ENCODE results near the gene FAM131B. TPM values are rescaled to one million over a fixed set of nuclear protein-coding genes. Genes with fewer than 3 reads are reported as not detected.

FAM131B gene
- total and polyA plus RNA-seq, 2 of the 13 experiments (the other 11 are each of a cell fraction or from before 2014, with no cell fraction given), result 0.07 TPM; not detected in 1

- ATAC-seq (peak; percentile 63), DNase-seq (ENCODE audit: low spot score) (no peak), FAIRE-seq (no peak)
- WGBS (ENCODE audit: low lambda C conversion rate), result 51% methylated on average over 4 of the region's 4 CpGs
- in situ Hi-C loops (cut with HindIII; ENCODE audit: extremely low pct_ligation_motif_present, low pct_unique_long_range_greater_than_20kb), result no loop called here
- peaks cover 18% of the 10 kb centered on the region; the same call in 1 of the 2 replicates for H3K4me1 ChIP-seq (ENCODE audit: insufficient read depth, low read length)
- H4K20me1 ChIP-seq (ENCODE audit: insufficient read depth, low read length), result no peaks in the 10 kb centered on the region
- TF ChIP-seq JDP2 (CRISPR knock-in tag; IDR thresholded peaks at IDR 0.05; ENCODE audit: borderline replicate concordance), result no peak
- TF ChIP-seq, protein P1, sequence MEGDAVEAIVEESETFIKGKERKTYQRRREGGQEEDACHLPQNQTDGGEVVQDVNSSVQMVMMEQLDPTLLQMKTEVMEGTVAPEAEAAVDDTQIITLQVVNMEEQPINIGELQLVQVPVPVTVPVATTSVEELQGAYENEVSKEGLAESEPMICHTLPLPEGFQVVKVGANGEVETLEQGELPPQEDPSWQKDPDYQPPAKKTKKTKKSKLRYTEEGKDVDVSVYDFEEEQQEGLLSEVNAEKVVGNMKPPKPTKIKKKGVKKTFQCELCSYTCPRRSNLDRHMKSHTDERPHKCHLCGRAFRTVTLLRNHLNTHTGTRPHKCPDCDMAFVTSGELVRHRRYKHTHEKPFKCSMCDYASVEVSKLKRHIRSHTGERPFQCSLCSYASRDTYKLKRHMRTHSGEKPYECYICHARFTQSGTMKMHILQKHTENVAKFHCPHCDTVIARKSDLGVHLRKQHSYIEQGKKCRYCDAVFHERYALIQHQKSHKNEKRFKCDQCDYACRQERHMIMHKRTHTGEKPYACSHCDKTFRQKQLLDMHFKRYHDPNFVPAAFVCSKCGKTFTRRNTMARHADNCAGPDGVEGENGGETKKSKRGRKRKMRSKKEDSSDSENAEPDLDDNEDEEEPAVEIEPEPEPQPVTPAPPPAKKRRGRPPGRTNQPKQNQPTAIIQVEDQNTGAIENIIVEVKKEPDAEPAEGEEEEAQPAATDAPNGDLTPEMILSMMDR (CRISPR knock-in tag; IDR thresholded peaks at IDR 0.05), result peak; percentile 13; the same call in 1 of the 2 replicates
- TF ChIP-seq, protein P2, sequence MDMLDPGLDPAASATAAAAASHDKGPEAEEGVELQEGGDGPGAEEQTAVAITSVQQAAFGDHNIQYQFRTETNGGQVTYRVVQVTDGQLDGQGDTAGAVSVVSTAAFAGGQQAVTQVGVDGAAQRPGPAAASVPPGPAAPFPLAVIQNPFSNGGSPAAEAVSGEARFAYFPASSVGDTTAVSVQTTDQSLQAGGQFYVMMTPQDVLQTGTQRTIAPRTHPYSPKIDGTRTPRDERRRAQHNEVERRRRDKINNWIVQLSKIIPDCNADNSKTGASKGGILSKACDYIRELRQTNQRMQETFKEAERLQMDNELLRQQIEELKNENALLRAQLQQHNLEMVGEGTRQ (IDR thresholded peaks at IDR 0.05; ENCODE audit: low read depth, low read length), result peak; percentile 55
- TF ChIP-seq, protein P2 (CRISPR knock-in tag; IDR thresholded peaks at IDR 0.05; ENCODE audit: borderline replicate concordance), result no peak
- TF ChIP-seq STAG1 (CRISPR knock-in tag; IDR thresholded peaks at IDR 0.05), result 0 out of 2 replicates have a peak, but pooled peaks have one; percentile 20
- TF ChIP-seq, protein P3, sequence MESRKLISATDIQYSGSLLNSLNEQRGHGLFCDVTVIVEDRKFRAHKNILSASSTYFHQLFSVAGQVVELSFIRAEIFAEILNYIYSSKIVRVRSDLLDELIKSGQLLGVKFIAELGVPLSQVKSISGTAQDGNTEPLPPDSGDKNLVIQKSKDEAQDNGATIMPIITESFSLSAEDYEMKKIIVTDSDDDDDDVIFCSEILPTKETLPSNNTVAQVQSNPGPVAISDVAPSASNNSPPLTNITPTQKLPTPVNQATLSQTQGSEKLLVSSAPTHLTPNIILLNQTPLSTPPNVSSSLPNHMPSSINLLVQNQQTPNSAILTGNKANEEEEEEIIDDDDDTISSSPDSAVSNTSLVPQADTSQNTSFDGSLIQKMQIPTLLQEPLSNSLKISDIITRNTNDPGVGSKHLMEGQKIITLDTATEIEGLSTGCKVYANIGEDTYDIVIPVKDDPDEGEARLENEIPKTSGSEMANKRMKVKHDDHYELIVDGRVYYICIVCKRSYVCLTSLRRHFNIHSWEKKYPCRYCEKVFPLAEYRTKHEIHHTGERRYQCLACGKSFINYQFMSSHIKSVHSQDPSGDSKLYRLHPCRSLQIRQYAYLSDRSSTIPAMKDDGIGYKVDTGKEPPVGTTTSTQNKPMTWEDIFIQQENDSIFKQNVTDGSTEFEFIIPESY (CRISPR knock-in tag; IDR thresholded peaks at IDR 0.05), result peak; percentile 86
- peak; percentile 90 for TF ChIP-seq RAD51 (IDR thresholded peaks at IDR 0.05; ENCODE audit: borderline replicate concordance)
- no peaks in the 10 kb centered on the region for H3K9me3 ChIP-seq (ENCODE audit: low read length)
- no peaks in the 10 kb centered on the region for H3K36me3 ChIP-seq (replicated peaks in 1 of 2; ENCODE audit: control insufficient read depth in 1 of 2, insufficient read depth in 2 of 2, low read length in 2 of 2)
- intact Hi-C loops (cut with micrococcal nuclease; ENCODE audit: unreplicated experiment), result no loop called here
- no peak overlapping the region for H3K9ac ChIP-seq (ENCODE audit: insufficient read depth, low read depth, low read length)
- H3K79me2 ChIP-seq (ENCODE audit: insufficient read depth, low read length), result no peaks in the 10 kb centered on the region
- peaks cover 0 to 7% of the 10 kb centered on the region in 2 experiments; a peak in 1 of 5 replicates for H3K27me3 ChIP-seq (ENCODE audit: control insufficient read depth in 1 of 2, insufficient read depth in 2 of 2, low read length in 2 of 2)
- POLR2A ChIA-PET, result no interaction called here
- BruUV-seq (replicated peaks), result no TSS peak
- CTCF ChIA-PET (ENCODE audit: low intra/inter-chr PET ratio, low total read pairs), result no interaction called here
- no peak overlapping the region for H3K4me2 ChIP-seq (ENCODE audit: low read depth, low read length)
- no peak overlapping the region for H2AFZ ChIP-seq (ENCODE audit: low read length)
- no peak overlapping the region for H3K4me3 ChIP-seq (replicated peaks in 1 of 3; ENCODE audit: insufficient read depth in 1 of 3, low read depth in 2 of 3, low read length in 3 of 3)
- H3K27ac ChIP-seq (ENCODE audit: extremely low read length, insufficient read depth, low read length), result no peak overlapping the region
Measured at GRCh38 chr7:143373255-143373794, 10.8 kb upstream of the FAM131B start.

Measured in HepG2 (cell line).